SK-N-MC (cell line): ENCODE measurements around the gene CNIH2.

ENCODE experiments used
- EZH2 ChIP-seq: fragments of 200-600 bp; sonication (generic); IDR thresholded peaks from one replicate; pipeline ENCODE4 v1.6.1; 2017; ENCODE audit warnings: antibody characterized with exemption
- POLR2AphosphoS5 ChIP-seq: IDR thresholded peaks from 2 replicates; pipeline ENCODE4 v1.6.1; 2012; ENCODE audit warnings: mild to moderate bottlenecking, low read depth, low read length, borderline replicate concordance

DNA sequence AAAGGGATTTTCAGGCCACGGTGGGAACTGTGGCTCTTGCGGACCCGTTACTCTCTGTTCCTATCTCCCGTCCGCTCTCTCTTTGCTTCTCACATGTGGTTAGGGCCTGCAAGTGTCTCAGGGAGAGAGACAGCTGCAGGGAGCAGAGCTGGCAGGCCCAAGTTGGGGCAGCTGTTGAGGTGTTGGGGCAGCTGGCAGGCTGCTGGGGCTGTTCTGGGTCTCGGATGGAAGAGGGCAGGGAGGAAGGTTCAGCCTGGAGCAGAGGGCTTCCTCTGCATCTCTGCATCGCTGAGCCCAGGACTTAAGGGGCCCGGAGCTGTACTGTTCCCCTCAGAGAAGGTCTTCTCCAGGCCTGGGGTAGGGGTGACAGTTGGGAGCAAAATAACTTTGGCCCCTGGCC lies 2.6 kb upstream of the CNIH2 start:
- TF ChIP-seq POLR2AphosphoS5 (no peak), EZH2 (no peak)
